HepG2 (cell line): ENCODE measurements around the gene PATZ1. TPM values are rescaled to one million over a fixed set of nuclear protein-coding genes. Genes with fewer than 3 reads are reported as not detected.

Experiments used
- ATAC-seq: fragments of 200-7000 bp; cut with Tn5 transposase; 3 replicates; pipeline ENCODE4 v1.9.1; 2020; ENCODE audit warnings: mild to moderate bottlenecking, moderate library complexity
- BruUV-seq: library from RNA; stranded (reverse); fragments of 400-500 nt; replicated peaks from 2 replicates; lab custom pipeline; 2021; lab: Mats Ljungman, UMichigan
- CTCF ChIA-PET: fragments of 300-600 bp; formaldehyde crosslinking; extraction: SDS; loops from one replicate; lab custom pipeline; 2021; ENCODE audit warnings: low total read pairs, inconsistent platforms, low intra/inter-chr PET ratio; lab: Yijun Ruan, JAX
- POLR2A ChIA-PET: fragments of 350-600 bp; sonication (Branson Sonifier 250); formaldehyde crosslinking; loops from one replicate; lab custom pipeline; 2020; ENCODE audit warnings: antibody characterized with exemption, inconsistent platforms; lab: Yijun Ruan, JAX
- DNase-seq: peaks from one replicate; pipeline ENCODE4 v3.0.0-alpha.2; 2015; ENCODE audit warnings: low spot score
- FAIRE-seq: peaks from 3 replicates; lab custom pipeline; 2011; peaks lifted over from hg19 to GRCh38; lab: Jason Lieb, UNC
- H2AFZ ChIP-seq: one replicate; pipeline ENCODE4 v1.6.1; 2011; ENCODE audit warnings: low read length, inconsistent platforms
- H3K27ac ChIP-seq: fragments of 300-600 bp; 3 replicates; pipeline ENCODE4 v1.8.0; 2011; ENCODE audit warnings: mixed run types, mild to moderate bottlenecking, mixed read lengths, low read length, inconsistent platforms; ENCODE audit not compliant: insufficient read depth; ENCODE audit errors: extremely low read length
- H3K27me3 ChIP-seq, 2 experiments: fragments of 200-600 bp in 1 of 2; 2 replicates in 1 of 2; 3 replicates in 1 of 2; pipeline versions ENCODE4 v1.6.0 to v1.8.0; 2011; ENCODE audit warnings: low read length in 2 of 2, mild to moderate bottlenecking in 2 of 2, moderate library complexity in 2 of 2, inconsistent platforms in 1 of 2; ENCODE audit not compliant: insufficient read depth in 2 of 2, control insufficient read depth in 1 of 2
- H3K36me3 ChIP-seq, 2 experiments: fragments of 200-600 bp in 1 of 2; replicated peaks in 1 of 2; 2 replicates in 1 of 2; 3 replicates in 1 of 2; pipeline versions ENCODE4 v1.5.1 to v1.8.0; 2011; ENCODE audit warnings: low read length in 2 of 2, inconsistent platforms in 1 of 2; ENCODE audit not compliant: insufficient read depth in 2 of 2, control insufficient read depth in 1 of 2
- H3K4me1 ChIP-seq: 2 replicates; pipeline ENCODE4 v1.5.1; 2012; ENCODE audit warnings: low read length, inconsistent platforms; ENCODE audit not compliant: insufficient read depth
- H3K4me2 ChIP-seq: 2 replicates; pipeline ENCODE4 v1.6.0; 2011; ENCODE audit warnings: low read depth, low read length, inconsistent platforms
- H3K4me3 ChIP-seq, 3 experiments: fragments of 200-600 bp in 1 of 3; sonication (generic), shearing (Covaris generic) in 1 of 3; replicated peaks in 1 of 3; 2 replicates each; pipeline ENCODE4 v1.5.1; 2011 to 2016; ENCODE audit warnings: low read length in 3 of 3, inconsistent platforms in 2 of 3, low read depth in 2 of 3, mild to moderate bottlenecking in 2 of 3, control low read depth in 1 of 3, mixed read lengths in 1 of 3; ENCODE audit not compliant: insufficient read depth in 1 of 3
- H3K79me2 ChIP-seq: one replicate; pipeline ENCODE4 v1.6.1; 2011; ENCODE audit warnings: low read length, inconsistent platforms; ENCODE audit not compliant: insufficient read depth
- H3K9ac ChIP-seq: 2 replicates; pipeline ENCODE4 v1.6.0; 2011; ENCODE audit warnings: mild to moderate bottlenecking, low read depth, low read length, inconsistent platforms; ENCODE audit not compliant: insufficient read depth
- H3K9me3 ChIP-seq: 2 replicates; pipeline ENCODE4 v1.5.1; 2012; ENCODE audit warnings: mild to moderate bottlenecking, low read length
- H4K20me1 ChIP-seq: 2 replicates; pipeline ENCODE4 v1.6.0; 2011; ENCODE audit warnings: inconsistent platforms, mild to moderate bottlenecking, low read length, moderate library complexity; ENCODE audit not compliant: insufficient read depth
- ATF1 ChIP-seq: IDR thresholded peaks from 2 replicates; pipeline ENCODE4 v1.6.1; 2016; ENCODE audit warnings: mild to moderate bottlenecking, control low read depth
- IKZF5 ChIP-seq: IDR thresholded peaks from 2 replicates; pipeline ENCODE4 v1.6.1; 2018; ENCODE audit warnings: missing genetic modification reagents, mild to moderate bottlenecking, missing compliant biosample characterization
- MTF2 ChIP-seq: sonication (generic); formaldehyde crosslinking; IDR thresholded peaks from 2 replicates; pipeline ENCODE4 v1.5.0; 2020; ENCODE audit warnings: missing genetic modification reagents, borderline replicate concordance
- SOX13 ChIP-seq, 3 experiments: fragments of 450-650 bp in 1 of 3; sonication (generic) in 1 of 3; formaldehyde crosslinking in 1 of 3; IDR thresholded peaks in 2 of 3; conservative IDR thresholded peaks in 1 of 3; 2 replicates each; pipeline versions ENCODE4 v1.5.0 to v1.6.1; 2016 to 2020; ENCODE audit warnings: antibody characterized with exemption in 1 of 3, mild to moderate bottlenecking in 1 of 3, missing compliant biosample characterization in 1 of 3, missing genetic modification reagents in 1 of 3, moderate library complexity in 1 of 3
- ZBTB7A ChIP-seq: sonication (generic); formaldehyde crosslinking; IDR thresholded peaks from 2 replicates; pipeline ENCODE4 v1.8.0; 2022; ENCODE audit warnings: mild to moderate bottlenecking, missing genetic modification reagents
- ZNF407 ChIP-seq: sonication (generic); formaldehyde crosslinking; IDR thresholded peaks from one replicate; pipeline ENCODE4 v1.5.1; 2020; ENCODE audit warnings: mild to moderate bottlenecking, missing genetic modification reagents; ENCODE audit errors: not compliant biosample characterization
- ZNF761 ChIP-seq: sonication (generic); formaldehyde crosslinking; conservative IDR thresholded peaks from 2 replicates; pipeline ENCODE4 v1.4.0; 2020; ENCODE audit warnings: mild to moderate bottlenecking, missing genetic modification reagents
- WGBS: methylation state at CpG from one replicate; pipeline ENCODE4 v1.1.6; 2017; ENCODE audit warnings: low lambda C conversion rate; 5-methylcytosine and 5-hydroxymethylcytosine counted together
- in situ Hi-C: cut with HindIII; loops from 2 replicates; pipeline ENCODE4 v1.10.0; 2017; ENCODE audit warnings: low pct_unique_long_range_greater_than_20kb; ENCODE audit not compliant: extremely low pct_ligation_motif_present
- intact Hi-C: fragments of 100-400 bp; cut with micrococcal nuclease; formaldehyde crosslinking; loops from one replicate; pipeline ENCODE4 v1.10.0; 2022; ENCODE audit not compliant: unreplicated experiment
- polyA plus RNA-seq, 8 experiments: library from polyadenylated mRNA; depleted of rRNA in 3 of 8; stranded (reverse) in 7 of 8; unstranded in 1 of 8; fragments of >200 nt; fragmentation: Illumina TruSeq in 4 of 8; extraction: Trizol in 4 of 8; gene quantifications; 2 replicates each; pipeline versions ENCODE4 v1.2.1 to v1.2.3, GENCODE V29; 2011 to 2016; ENCODE audit warnings: low read depth in 4 of 8, missing spikeins in 1 of 8, mixed read lengths in 1 of 8; ENCODE audit not compliant: insufficient read depth in 1 of 8
- total RNA-seq, 5 experiments: library from RNA; depleted of rRNA; stranded (reverse); fragments of >200 nt; fragmentation: Illumina TruSeq; extraction: Trizol; gene quantifications; 2 replicates each; pipeline ENCODE4 v1.2.3, GENCODE V29; 2016; ENCODE audit warnings: low read depth in 1 of 5
- TF ChIP-seq, protein P1 (sequence below): sonication (generic); formaldehyde crosslinking; conservative IDR thresholded peaks from 2 replicates; pipeline ENCODE4 v1.4.0; 2020; ENCODE audit warnings: mild to moderate bottlenecking, missing genetic modification reagents, moderate library complexity

The PATZ1 gene
- total and polyA plus RNA-seq, 2 of the 13 experiments (the other 11 are each of a cell fraction or from before 2014, with no cell fraction given) = 24.9 to 30.5 TPM

- in situ Hi-C loops = no loop called here
- H3K4me3 ChIP-seq = no peak overlapping the region
- 22% methylated on average over 3 of the region's 3 CpGs for WGBS
- H3K36me3 ChIP-seq = peaks cover 0 to 1% of the 10 kb centered on the region in 2 experiments; a peak in 1 of 5 replicates
- CTCF ChIA-PET = no interaction called here
- ATAC-seq (peak; percentile 60), FAIRE-seq (peak; percentile 48), DNase-seq (peak; percentile 34)
- peaks cover 34% of the 10 kb centered on the region for H3K4me1 ChIP-seq
- H3K27ac ChIP-seq = no peak overlapping the region
- BruUV-seq = no TSS peak
- no peak overlapping the region for H2AFZ ChIP-seq
- POLR2A ChIA-PET = interaction anchor here (0.8 to 1.0 kb wide), 2 partner anchors 60 to 62 kb away, joined by 3 to 4 read pairs; no protein-coding TSS in a partner anchor
- intact Hi-C loops = no loop called here
- no peaks in the 10 kb centered on the region for H3K79me2 ChIP-seq
- no peak overlapping the region for H3K9ac ChIP-seq
- H3K4me2 ChIP-seq = no peak overlapping the region
- H3K9me3 ChIP-seq = no peaks in the 10 kb centered on the region
- H4K20me1 ChIP-seq = no peaks in the 10 kb centered on the region
- no peaks in the 10 kb centered on the region for H3K27me3 ChIP-seq
- peak; percentile 25; the same call in 1 of the 2 replicates for TF ChIP-seq ZBTB7A (CRISPR knock-in tag)
- TF ChIP-seq IKZF5 (CRISPR knock-in tag) = 0 out of 2 replicates have a peak, but pooled peaks have one; percentile 36
- no peak for TF ChIP-seq ZNF407
- no peak for TF ChIP-seq MTF2 (CRISPR knock-in tag)
- no peak for TF ChIP-seq SOX13 (IDR thresholded peaks at IDR 0.05)
- TF ChIP-seq SOX13 (CRISPR knock-in tag; conservative IDR thresholded peaks at IDR 0.05 in 1 of 2, IDR thresholded peaks at IDR 0.05 in 1 of 2) = peak in 1 of 2 experiments; percentile 33; a peak in 1 of 4 replicates
- TF ChIP-seq ATF1 (CRISPR knock-in tag) = no peak
- TF ChIP-seq, protein P1, sequence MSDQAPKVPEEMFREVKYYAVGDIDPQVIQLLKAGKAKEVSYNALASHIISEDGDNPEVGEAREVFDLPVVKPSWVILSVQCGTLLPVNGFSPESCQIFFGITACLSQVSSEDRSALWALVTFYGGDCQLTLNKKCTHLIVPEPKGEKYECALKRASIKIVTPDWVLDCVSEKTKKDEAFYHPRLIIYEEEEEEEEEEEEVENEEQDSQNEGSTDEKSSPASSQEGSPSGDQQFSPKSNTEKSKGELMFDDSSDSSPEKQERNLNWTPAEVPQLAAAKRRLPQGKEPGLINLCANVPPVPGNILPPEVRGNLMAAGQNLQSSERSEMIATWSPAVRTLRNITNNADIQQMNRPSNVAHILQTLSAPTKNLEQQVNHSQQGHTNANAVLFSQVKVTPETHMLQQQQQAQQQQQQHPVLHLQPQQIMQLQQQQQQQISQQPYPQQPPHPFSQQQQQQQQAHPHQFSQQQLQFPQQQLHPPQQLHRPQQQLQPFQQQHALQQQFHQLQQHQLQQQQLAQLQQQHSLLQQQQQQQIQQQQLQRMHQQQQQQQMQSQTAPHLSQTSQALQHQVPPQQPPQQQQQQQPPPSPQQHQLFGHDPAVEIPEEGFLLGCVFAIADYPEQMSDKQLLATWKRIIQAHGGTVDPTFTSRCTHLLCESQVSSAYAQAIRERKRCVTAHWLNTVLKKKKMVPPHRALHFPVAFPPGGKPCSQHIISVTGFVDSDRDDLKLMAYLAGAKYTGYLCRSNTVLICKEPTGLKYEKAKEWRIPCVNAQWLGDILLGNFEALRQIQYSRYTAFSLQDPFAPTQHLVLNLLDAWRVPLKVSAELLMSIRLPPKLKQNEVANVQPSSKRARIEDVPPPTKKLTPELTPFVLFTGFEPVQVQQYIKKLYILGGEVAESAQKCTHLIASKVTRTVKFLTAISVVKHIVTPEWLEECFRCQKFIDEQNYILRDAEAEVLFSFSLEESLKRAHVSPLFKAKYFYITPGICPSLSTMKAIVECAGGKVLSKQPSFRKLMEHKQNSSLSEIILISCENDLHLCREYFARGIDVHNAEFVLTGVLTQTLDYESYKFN (CRISPR knock-in tag) = 0 out of 2 replicates have a peak, but pooled peaks have one; percentile 10
- no peak for TF ChIP-seq ZNF761 (CRISPR knock-in tag)
These were observed 61.6 kb downstream of the PATZ1 start for GRCh38 chr22:31284281-31285155.
